SK-N-DZ (cell line): ENCODE measurements around the gene MFSD12.

Source experiments
- DNase-seq: peaks from one replicate; pipeline ENCODE4 v3.0.0-alpha.2; 2015; ENCODE audit warnings: low spot score
- small RNA-seq, 2 experiments: library from RNA; depleted of rRNA; stranded (forward); fragments of <200 nt; gene quantifications; one replicate each; pipeline ENCODE3, GENCODE V24; 2014

Gene MFSD12

DNA sequence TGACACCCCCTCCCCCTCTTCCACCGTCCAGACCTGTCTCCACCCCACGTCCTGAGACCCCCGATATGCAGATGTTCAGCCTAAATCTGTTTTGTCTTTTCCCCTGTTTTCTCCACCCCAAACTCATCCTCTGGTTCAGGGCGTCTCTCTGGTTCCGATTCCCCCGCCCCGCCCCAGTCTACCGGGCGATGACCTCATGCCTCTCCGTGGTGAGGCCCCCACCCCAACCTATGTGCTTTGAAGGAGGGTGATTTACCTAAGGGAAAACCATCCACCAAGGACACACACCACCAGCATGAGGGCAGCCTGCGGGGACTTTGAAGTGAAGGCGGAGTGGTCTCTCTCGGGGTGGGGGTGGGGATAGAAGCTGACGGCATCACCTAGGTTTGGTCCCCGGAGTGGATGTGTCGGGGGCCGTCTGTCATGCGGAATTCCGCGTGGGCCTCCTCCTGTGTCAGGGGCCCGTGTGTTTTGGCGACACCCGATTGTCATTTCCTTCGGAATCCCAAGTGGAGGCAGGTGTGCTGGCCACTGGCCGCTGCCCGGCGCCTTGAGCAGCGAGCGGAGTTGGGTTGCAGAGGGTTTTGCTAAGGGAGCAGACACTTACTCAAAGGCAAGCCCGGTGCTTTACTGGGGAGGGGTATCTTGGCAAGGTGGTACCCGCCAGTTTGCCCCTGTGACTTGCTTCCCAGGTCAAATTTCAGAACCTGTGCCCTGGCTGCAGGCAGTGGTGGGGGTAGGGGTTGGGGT, 49.8 kb downstream of the MFSD12 start:
- DNase-seq, result no peak

DNA sequence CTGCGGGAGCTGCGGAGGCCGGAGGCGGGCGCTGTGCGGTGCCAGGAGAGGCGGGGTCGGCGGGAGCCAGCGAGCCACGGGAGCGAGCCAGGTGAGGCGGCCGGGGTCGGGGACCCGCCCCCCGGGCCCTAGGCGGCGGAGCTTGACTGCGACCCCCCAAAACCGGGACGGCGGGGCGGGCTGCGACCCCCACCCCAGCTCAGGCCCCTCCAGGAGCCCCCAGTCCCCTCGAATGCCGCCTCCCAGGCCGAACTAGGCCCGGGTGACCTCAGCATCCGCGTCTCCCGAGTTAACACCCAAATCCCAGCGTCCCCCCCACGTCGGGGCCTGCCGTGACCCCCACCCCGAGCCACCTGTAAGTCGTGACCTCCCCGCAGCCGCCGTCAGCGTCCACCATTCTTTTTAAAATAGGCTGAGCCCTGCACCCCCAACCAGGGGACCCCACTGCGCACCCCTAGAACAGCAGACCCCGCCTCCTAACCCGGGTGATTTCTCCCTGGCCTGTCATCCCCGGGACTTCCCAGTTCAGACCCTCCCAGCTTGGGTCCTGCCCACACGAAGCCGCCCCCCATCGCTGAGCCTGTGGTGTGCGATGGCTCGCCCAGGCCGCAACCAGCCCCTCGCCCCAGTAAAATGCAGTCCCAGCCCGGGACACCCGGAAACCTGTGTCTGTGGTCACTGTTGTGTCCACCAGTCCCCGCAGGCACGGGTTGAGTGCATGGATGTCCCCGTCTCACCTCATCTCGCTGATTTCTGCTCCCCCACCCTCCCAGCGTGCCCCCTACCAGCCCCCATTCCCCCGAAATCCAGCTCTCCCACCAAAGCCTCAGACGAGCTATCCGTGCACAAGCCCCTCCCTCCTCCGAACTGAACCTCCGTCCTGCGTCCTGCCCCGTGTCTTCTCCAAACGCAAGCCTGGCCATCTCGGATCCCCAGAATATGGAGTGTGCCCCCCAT, 50.7 kb downstream of the MFSD12 start:
- DNase-seq, result no peak

DNA sequence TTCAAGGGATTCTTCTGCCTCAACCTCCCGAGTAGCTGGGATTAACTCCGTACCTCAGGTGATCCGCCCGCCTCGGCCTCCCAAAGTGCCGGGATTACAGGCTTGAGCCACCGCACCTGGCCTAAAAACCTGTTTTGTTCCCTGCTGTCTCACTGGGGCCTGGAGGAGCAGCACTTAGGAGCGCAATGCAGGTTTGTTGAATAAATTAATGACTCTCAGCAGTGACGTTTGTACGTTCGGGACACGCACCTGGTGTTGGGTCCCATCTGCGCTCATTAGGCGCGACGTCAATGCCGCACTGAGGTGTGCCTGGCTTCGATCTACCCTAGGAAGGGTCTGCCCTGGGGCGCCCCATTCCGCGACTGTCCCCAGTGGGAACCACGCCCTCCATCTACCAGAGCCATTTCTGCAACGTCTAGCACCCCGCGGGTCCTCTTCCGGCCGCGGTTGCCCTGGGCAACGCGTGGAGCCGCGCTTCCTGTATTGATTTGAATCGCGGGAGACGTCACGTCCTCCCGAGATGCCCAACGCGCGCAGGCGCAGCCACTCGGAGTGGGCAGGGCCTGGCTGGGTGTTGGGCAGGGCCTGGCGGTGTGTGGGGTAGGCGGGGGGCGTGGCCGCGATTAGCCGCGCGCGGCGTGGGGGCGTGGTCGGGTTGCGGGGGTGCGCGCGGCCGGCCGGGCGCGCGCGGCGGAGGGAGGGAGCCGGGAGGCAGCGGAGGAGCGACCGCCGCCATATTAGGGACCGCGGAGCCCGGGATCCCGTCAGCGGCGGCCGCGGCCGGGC, 51.6 kb downstream of the MFSD12 start, which contains the start of gene FZR1:
TSS of gene FZR1 (plus strand) at position 714 of the 786 bp plus-strand sequence. CDS start 16,679 bp downstream, outside the sequence.
- peak; percentile 96 for DNase-seq

DNA sequence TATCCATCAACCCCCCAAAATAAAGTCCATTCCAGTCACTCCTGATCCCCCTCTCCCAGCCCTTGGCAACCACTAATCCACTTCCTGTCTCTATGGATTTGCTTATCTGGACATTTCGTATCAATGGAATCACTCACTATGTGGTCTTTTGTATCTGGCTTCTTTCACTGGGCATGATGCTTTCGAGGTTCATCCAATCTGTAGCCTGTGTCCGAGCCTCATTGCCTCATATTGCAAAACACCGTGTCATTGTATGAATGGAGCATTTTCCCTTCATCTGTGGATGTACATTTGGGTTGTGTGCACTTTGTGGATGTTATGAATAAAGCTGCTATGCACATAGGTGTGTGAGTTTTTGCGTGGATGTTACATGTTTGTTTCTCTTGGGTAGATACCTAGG, 52.7 kb downstream of the MFSD12 start:
- no peak for DNase-seq

DNA sequence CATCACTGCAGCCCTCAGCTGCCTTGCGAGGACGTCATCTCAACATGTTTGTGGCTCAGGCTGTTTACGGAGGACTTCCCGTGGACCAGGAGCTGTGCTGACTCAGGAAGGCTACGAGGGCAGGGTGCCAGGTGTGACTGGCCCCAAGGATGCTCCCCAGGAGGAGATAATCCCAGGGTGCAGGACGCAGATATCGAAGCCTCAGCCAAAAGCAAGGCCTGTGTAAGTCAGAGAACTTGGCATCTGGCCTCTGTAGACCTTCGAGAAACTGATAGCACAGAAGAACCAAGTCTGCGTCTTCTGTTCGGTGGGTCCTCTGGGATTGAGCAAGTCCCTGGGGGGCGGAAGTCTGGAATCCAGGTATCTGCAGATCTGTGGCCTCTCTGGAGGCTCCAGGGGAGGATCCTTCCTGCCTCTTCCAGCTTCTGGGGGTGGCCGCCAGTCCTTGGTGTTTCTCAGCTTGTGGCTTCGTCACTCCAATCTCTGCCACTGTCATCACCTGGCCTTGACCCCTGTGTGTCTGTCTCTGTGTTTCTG, 54.3 kb downstream of the MFSD12 start:
- DNase-seq, result no peak

DNA sequence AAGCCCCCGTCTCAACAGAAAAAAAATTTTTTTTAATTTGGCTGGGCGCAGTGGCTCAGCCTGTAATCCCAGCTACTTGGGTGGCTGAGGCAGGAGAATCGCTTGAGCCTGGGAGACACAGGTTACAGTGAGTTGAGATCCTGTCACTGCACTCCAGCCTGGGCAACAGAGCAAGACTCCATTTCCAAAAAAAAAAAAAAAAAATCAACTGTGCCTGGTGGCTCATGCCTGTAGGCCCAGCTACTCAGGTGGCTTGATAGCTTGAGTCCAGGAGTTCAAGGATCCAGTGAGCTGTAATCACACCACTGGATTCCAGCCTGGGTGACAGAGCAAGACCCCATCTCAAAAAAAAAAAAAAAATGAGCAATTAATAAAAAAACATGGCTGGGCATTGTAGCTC, 55.6 kb downstream of the MFSD12 start:
- DNase-seq, result no peak

DNA sequence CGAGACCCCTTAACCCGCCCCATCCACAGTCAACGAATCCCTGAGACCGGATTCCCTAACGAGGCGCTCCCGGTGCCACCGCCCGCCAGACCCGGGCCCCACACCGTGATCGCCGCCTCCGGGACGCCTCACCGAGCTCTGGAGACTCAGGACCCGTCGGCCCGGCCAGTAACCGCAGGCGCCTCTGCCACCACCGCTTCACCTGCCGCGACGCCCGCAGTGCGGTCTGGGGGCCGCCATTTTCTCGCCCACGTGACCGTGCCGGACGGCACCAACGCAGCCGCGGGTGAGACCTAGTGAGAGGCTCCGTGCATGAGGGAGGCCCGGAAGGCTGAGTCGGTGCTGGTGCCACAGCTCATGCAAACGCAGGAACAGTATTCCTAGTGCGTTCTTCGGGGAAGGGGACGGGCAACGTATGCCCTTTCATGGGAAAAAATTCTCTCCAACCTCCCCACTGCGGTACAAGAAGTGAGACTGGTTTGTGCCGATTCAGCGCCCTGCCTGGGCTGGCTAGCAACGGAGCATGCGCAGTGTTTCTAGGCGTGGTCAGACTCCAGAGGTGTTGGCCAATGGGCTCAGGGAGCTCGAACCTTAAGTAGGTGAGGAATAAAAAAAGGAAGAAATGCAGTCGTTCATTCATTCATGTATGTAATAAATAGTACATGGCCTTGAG, 56.8 kb downstream of the MFSD12 start, which contains the start of gene DOHH:
TSS of gene DOHH (minus strand) at position 246 of the 673 bp plus-strand sequence. CDS start 3,860 bp downstream, outside the sequence.
- peak; percentile 97 for DNase-seq

DNA sequence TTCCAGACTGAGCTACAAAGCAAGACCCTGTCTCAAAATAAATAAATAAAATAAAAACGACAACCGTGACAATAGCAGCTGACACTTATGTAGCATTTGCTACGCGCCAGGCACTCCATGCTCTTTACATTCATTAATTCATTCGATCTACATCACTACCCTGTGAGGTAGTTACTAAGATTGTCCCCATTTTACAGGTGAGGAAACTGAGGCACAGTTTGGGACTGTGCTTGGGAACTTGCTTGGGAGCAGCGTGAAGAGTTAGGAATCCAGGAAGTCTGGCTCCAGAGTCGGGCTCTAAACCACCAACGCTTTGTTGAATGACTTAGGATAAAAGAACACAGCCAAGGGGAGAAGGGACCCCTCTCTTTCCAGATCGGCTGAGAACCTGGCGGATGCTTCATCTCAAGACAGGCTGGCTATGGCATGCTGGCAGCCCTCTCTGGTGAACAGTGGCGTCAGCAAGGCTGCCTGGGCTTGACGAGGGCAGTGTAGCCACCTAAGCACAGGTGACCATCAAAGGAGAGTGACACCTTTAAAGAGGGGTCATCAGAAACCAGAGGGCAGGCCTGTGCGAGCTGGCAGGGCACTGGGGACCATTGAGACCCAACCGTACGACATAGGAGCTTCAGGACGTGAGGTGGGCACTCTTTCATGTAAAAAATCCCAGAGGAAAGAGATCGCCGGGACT, 57.5 kb downstream of the MFSD12 start:
- no peak for DNase-seq

DNA sequence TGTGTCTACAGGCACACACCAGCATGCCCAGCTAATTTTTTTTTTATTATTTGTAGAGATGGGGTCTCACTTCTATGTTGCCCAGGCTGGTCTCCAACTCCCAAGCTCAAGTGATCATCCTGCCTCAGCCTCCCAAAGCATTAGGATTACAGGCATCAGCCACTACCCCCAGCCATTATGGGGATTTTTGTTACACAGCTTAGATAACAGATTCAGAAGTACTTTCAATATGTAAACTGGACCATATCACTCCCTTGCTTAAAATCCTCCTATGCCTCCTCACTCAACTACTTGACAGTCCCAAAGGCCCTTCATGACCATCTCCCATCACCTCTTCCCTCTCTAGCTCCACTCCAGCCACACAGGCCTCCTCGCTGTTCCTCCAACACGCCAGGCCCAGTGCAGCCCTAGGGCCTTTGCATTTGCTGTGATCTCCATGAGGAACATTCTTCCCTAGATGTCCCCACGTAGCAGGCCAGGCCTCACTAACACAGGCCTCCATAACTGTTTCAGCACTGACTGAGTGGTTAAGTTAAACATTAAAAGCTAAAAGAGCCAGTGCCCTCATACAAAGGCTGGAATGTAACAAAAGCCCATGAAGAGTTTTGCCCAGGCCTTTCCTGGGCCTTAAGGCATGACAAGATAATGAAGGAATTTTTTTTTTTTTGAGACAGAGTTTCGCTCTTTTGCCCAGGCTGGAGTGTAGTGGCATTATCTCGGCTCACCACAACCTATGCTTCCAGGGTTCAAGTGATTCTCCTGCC, 59.4 kb downstream of the MFSD12 start:
- no peak for DNase-seq

DNA sequence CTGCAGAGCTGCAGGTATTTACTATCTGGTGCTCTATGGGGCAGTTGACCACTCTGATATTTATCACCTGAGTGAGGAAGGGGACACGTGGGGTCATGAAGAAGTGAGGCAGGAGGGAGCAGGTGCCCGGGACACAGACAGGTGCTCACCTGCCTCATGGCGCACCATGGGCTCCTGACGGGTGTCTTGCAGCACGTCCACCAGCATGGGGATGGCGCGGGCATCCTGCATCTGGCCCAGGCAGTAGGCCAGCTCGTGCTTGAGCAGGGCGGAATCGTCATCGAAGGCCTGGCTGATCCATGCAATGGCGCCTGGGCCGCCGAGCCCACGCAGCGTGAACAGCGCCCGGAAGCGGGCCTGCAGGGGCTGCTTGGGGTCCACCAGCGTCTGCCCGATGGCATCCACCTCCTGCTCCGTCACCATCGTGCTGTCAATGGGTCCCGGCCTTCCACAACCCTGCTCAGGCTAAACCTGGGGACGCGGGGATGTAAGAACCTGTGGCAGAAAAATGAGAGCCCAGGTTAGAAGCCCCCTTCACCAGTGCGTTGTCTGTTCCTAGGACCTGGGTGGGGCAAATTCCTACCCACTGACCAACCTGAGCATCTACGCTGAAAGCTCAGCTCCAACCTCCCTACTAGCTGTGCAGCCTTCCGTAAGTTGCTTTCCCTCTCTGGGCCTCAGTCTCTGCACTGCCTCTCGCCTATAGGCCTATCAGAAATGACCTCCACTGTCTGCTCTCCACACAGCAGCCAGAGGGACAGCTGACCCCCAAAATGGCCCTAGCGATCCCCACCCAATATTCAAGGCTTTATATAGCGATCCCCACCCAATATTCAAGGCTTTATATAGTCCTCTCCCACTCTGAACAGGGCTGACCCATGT, 60.8 kb downstream of the MFSD12 start:
- DNase-seq, result no peak

DNA sequence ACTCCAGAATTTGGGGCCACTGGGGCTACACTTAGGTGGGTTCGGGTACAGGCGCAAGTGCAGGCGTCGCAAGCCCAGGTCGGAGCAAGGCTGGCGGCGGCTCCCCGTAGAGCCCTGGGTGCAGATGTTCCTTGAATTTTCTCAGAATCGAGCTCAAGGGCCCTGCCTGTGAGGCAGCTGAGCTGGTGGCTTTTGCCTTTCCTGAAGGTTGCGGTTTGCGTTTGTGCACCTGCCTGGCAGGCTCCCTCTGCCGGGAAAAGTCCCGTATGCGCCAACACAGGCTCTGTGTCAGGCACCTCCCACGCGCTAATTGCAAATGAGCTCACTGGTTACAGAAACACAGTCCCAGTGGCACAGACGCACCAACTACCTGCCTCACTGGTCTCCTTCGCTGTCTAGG, 62.8 kb downstream of the MFSD12 start:
- DNase-seq, result no peak

Small RNA genes lying within 50 kb of the gene (small RNA-seq; reads per million reads assigned to genes)
- gene AC005786.1, result 0 reads per million in 2 experiments
- 0 reads per million in 2 experiments for gene RF00212
